B cell (primary cell): Measurements from ENCODE around the gene ESPL1. TPM values are rescaled to one million over a fixed set of nuclear protein-coding genes. Genes with fewer than 3 reads are reported as not detected.
A peak's percentile ranks its signal among the peaks of the same experiment; 100 is the strongest.

Experiments
- ATAC-seq: fragments of 200-7000 bp; cut with Tn5 transposase; one replicate; pipeline ENCODE4 v1.10.0; 2021; ENCODE audit warnings: low read depth, mild to moderate bottlenecking, moderate number of reproducible peaks, moderate library complexity
- CTCF ChIA-PET: fragments of 350-600 bp; sonication (Branson Sonifier 250); formaldehyde crosslinking; loops from one replicate; lab custom pipeline; 2021; ENCODE audit warnings: antibody characterized with exemption, inconsistent platforms; lab: Charles Lee
- POLR2A ChIA-PET: fragments of 350-600 bp; sonication (Branson Sonifier 250); formaldehyde crosslinking; loops from one replicate; lab custom pipeline; 2021; ENCODE audit warnings: antibody characterized with exemption; lab: Charles Lee
- DNase-seq: peaks from one replicate; pipeline ENCODE4 v3.0.0; 2013
- H2AFZ ChIP-seq: 2 replicates; pipeline ENCODE4 v1.6.1; 2012; ENCODE audit warnings: mild to moderate bottlenecking, low read depth, low read length; ENCODE audit not compliant: insufficient read depth, poor library complexity, severe bottlenecking
- H3K27ac ChIP-seq, 2 donors: 1 replicate in 1 of 2; 2 replicates in 1 of 2; pipeline ENCODE4 v1.5.1; 2012 to 2013; ENCODE audit warnings: low read length in 2 of 2, mild to moderate bottlenecking in 2 of 2, moderate library complexity in 1 of 2
- H3K27me3 ChIP-seq, 4 experiments: fragments of 200-600 bp in 1 of 4; sonication (generic) in 1 of 4; replicated peaks in 1 of 4; 1 replicate in 2 of 4; 2 replicates in 2 of 4; pipeline versions ENCODE4 v1.6.1 to v1.7.0; 2013 to 2016; ENCODE audit warnings: low read length in 3 of 4, mild to moderate bottlenecking in 2 of 4, mixed read lengths in 1 of 4, moderate library complexity in 1 of 4; ENCODE audit not compliant: insufficient read depth in 4 of 4, control insufficient read depth in 3 of 4; ENCODE audit errors: control extremely low read depth in 1 of 4
- H3K36me3 ChIP-seq, 2 experiments: replicated peaks in 1 of 2; 1 replicate in 1 of 2; 2 replicates in 1 of 2; pipeline versions ENCODE4 v1.6.1 to v1.7.1; 2013; ENCODE audit warnings: low read length in 1 of 2; ENCODE audit not compliant: insufficient read depth in 2 of 2, control insufficient read depth in 1 of 2; ENCODE audit errors: control extremely low read depth in 1 of 2, extremely low read depth in 1 of 2
- H3K4me1 ChIP-seq, 2 donors: fragments of 200-600 bp in 1 of 2; sonication (generic) in 1 of 2; 1 replicate in 1 of 2; 2 replicates in 1 of 2; pipeline versions ENCODE4 v1.5.1 to v1.6.1; 2013 to 2017; ENCODE audit warnings: low read length in 2 of 2; ENCODE audit not compliant: control insufficient read depth in 2 of 2, insufficient read depth in 2 of 2
- H3K4me2 ChIP-seq: replicated peaks from 2 replicates; pipeline ENCODE3; 2012; ENCODE audit warnings: mild to moderate bottlenecking, low read depth, low read length; ENCODE audit not compliant: poor library complexity, severe bottlenecking
- H3K4me3 ChIP-seq, 5 experiments: fragments of 200-600 bp in 1 of 5; sonication (generic) in 1 of 5; 1 replicate in 3 of 5; 2 replicates in 2 of 5; pipeline versions ENCODE4 v1.5.1 to v1.7.0; 2011 to 2016; ENCODE audit warnings: low read length in 4 of 5, mild to moderate bottlenecking in 4 of 5, low read depth in 2 of 5, control low read depth in 1 of 5, moderate library complexity in 1 of 5; ENCODE audit not compliant: insufficient read depth in 1 of 5; ENCODE audit errors: control extremely low read depth in 1 of 5, extremely low read depth in 1 of 5
- H3K79me2 ChIP-seq: fragments of 200-600 bp; sonication (generic); one replicate; pipeline ENCODE4 v1.6.0; 2016; ENCODE audit warnings: low read length; ENCODE audit not compliant: control insufficient read depth, insufficient read depth
- H3K9ac ChIP-seq: fragments of 200-600 bp; sonication (generic); 2 replicates; pipeline ENCODE4 v1.6.1; 2017; ENCODE audit warnings: mild to moderate bottlenecking, low read length, moderate library complexity
- H3K9me3 ChIP-seq, 3 donors: one replicate each; pipeline versions ENCODE4 v1.6.1 to v1.7.1; 2013; ENCODE audit warnings: low read length in 2 of 3; ENCODE audit not compliant: control insufficient read depth in 2 of 3, insufficient read depth in 1 of 3; ENCODE audit errors: control extremely low read depth in 1 of 3
- H4K20me1 ChIP-seq: 2 replicates; pipeline ENCODE4 v1.6.0; 2012; ENCODE audit warnings: mild to moderate bottlenecking, low read length; ENCODE audit not compliant: insufficient read depth, control insufficient read depth, poor library complexity, severe bottlenecking
- H3K27ac Mint-ChIP-seq: one replicate; pipeline ENCODE4 v1.8.0; 2021; ENCODE audit warnings: mixed read lengths
- H3K27me3 Mint-ChIP-seq: one replicate; pipeline ENCODE4 v1.8.0; 2021; ENCODE audit warnings: mixed read lengths
- H3K4me1 Mint-ChIP-seq: one replicate; pipeline ENCODE4 v1.8.0; 2021; ENCODE audit warnings: mixed read lengths
- H3K4me3 Mint-ChIP-seq: one replicate; pipeline ENCODE4 v1.8.0; 2021; ENCODE audit warnings: mixed read lengths
- H3K9me3 Mint-ChIP-seq: one replicate; pipeline ENCODE4 v1.8.0; 2022; ENCODE audit warnings: mixed read lengths; ENCODE audit not compliant: insufficient read depth
- CTCF ChIP-seq: fragments of 200-600 bp; IDR thresholded peaks from one replicate; pipeline ENCODE4 v1.8.0; 2022; ENCODE audit warnings: antibody characterized with exemption, mild to moderate bottlenecking
- EZH2 ChIP-seq: IDR thresholded peaks from 2 replicates; pipeline ENCODE4 v1.6.1; 2012; ENCODE audit warnings: borderline replicate concordance, low read depth, mild to moderate bottlenecking, moderate library complexity, low read length; ENCODE audit not compliant: insufficient read depth, poor library complexity, severe bottlenecking
- WGBS: methylation state at CpG from one replicate; pipeline ENCODE4 v1.1.5; 2013; ENCODE audit warnings: missing lambda C conversion rate; ENCODE audit not compliant: insufficient coverage; 5-methylcytosine and 5-hydroxymethylcytosine counted together
- intact Hi-C: fragments of 100-400 bp; cut with micrococcal nuclease; formaldehyde crosslinking; loops from one replicate; pipeline ENCODE4 v1.10.0; 2022
- polyA plus RNA-seq: library from polyadenylated mRNA; depleted of rRNA; stranded (reverse); fragments of >200 nt; gene quantifications from 2 replicates; pipeline ENCODE4 v1.2.3, GENCODE V29; 2012
- total RNA-seq, 2 donors: library from RNA; stranded (reverse); fragments of 120-200 nt in 1 of 2; gene quantifications; 1 replicate in 1 of 2; 2 replicates in 1 of 2; pipeline versions ENCODE4 v1.2.3 to v1.2.4, GENCODE V29; 2013 to 2022

The ESPL1 gene
- total and polyA plus RNA-seq, 2 donors (not counting 1 experiment from before 2014, with no cell fraction given), result 0.88 to 2.4 TPM

DNA sequence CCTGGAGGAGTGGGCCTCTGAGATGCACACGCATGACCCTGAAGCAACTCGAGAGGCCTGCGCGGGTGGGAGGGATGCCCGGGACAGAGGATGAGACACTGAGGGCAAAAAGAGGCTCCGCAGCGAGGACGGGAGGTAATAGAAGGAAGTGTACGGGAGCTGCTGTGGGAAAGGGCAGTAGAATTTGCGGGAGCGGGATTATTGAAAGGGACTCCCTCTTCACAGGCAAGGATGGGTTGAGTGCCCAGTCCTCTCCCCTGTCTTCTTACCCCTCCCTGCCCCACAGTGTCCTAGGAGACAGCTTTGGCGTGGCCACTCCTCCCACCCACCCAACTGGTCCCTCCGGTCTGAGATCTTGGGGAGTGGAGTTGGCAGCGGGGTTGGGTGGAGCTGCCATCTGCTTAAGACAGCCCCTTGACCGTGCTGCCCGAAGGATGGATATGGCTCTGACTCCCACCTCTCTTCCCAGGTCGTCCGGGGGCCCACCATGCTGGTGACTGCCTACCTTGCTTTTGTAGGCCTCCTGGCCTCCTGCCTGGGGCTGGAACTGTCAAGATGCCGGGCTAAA is 15.7 kb upstream of the ESPL1 start:
- Histone ChIP-seq H3K4me1 (peaks cover 45 to 59% of the 10 kb centered on the region in 2 donors), H3K27me3 (no peaks in the 10 kb centered on the region), H3K36me3 (peaks cover 0 to 19% of the 10 kb centered on the region in 2 experiments), H3K4me3 (peak overlapping the region; percentile 53 to 95 (median 88)), H3K4me2 (peak overlapping the region; percentile 97), H3K79me2 (peaks cover 40% of the 10 kb centered on the region), H4K20me1 (peaks cover 10% of the 10 kb centered on the region), H3K9ac (peak overlapping the region; percentile 97), H3K9me3 (no peaks in the 10 kb centered on the region), H3K27ac (peak overlapping the region; percentile 55 to 92), H2AFZ (peak overlapping the region; percentile 96)
- ChIA-PET CTCF (interaction anchor here (0.6 to 6.4 kb wide), 9 partner anchors 15 to 92 kb away, joined by 3 to 84 read pairs (median 6); partner anchors contain the start of genes CSAD, ESPL1 and ZNF740), POLR2A (interaction anchor here (0.8 to 2.2 kb wide), 5 partner anchors 15 to 127 kb away, joined by 3 to 7 read pairs (median 3); partner anchors contain the start of genes CSAD and ESPL1)
- H3K4me1 Mint-ChIP-seq, result peaks cover 50% of the 10 kb centered on the region
- intact Hi-C loops, result loop anchor here (1.0 kb wide), 4 partner anchors 16 to 69 kb away; partner anchors contain the start of genes AAAS, ESPL1 and PFDN5
- no peaks in the 10 kb centered on the region for H3K27me3 Mint-ChIP-seq
- H3K27ac Mint-ChIP-seq, result peak overlapping the region; percentile 96
- TF ChIP-seq CTCF (peak; percentile 8), EZH2 (no peak)
- no peak for ATAC-seq
- no peak for DNase-seq
- WGBS, result 22% methylated on average over 13 of the region's 19 CpGs
- H3K9me3 Mint-ChIP-seq, result no peaks in the 10 kb centered on the region
- peak overlapping the region; percentile 99 for H3K4me3 Mint-ChIP-seq

DNA sequence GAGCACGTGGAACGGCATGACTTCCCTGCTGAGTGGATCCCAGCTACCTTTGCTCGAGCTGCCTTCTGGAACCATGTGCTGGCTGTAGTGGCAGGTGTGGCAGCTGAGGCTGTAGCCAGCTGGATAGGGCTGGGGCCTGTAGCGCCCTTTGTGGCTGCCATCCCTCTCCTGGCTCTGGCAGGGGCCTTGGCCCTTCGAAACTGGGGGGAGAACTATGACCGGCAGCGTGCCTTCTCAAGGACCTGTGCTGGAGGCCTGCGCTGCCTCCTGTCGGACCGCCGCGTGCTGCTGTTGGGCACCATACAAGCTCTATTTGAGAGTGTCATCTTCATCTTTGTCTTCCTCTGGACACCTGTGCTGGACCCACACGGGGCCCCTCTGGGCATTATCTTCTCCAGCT is 14.8 kb upstream of the ESPL1 start:
- DNase-seq (no peak), ATAC-seq (no peak)
- peak overlapping the region; percentile 97 for H3K9ac ChIP-seq
- Mint-ChIP-seq H3K4me3 (peak overlapping the region; percentile 99), H3K9me3 (no peaks in the 10 kb centered on the region), H3K4me1 (peaks cover 55% of the 10 kb centered on the region), H3K27ac (peak overlapping the region; percentile 96), H3K27me3 (no peaks in the 10 kb centered on the region)
- H4K20me1 ChIP-seq, result peaks cover 10% of the 10 kb centered on the region
- H3K79me2 ChIP-seq, result peaks cover 42% of the 10 kb centered on the region
- peak overlapping the region in 4 of 5 experiments; percentile 53 to 95 (median 88) for H3K4me3 ChIP-seq
- H3K27me3 ChIP-seq, result no peaks in the 10 kb centered on the region
- H3K36me3 ChIP-seq, result peaks cover 0 to 19% of the 10 kb centered on the region in 2 experiments
- no peak overlapping the region for H2AFZ ChIP-seq
- intact Hi-C loops, result no loop called here
- ChIA-PET CTCF (interaction anchor here (1.0 to 6.4 kb wide), 9 partner anchors 14 to 92 kb away, joined by 3 to 84 read pairs (median 5); partner anchors contain the start of gene ESPL1), POLR2A (interaction anchor here (1.3 kb wide), 1 partner anchor 34 kb away, joined by 3 read pairs; no protein-coding TSS in a partner anchor)
- peak overlapping the region; percentile 97 for H3K4me2 ChIP-seq
- peaks cover 49 to 63% of the 10 kb centered on the region in 2 donors for H3K4me1 ChIP-seq
- peak overlapping the region in 1 of 2 donors; percentile 92 for H3K27ac ChIP-seq
- no peaks in the 10 kb centered on the region for H3K9me3 ChIP-seq
- 97% methylated on average over 13 of the region's 13 CpGs for WGBS
- TF ChIP-seq EZH2 (no peak), CTCF (no peak)
